NB4 (cell line): ENCODE measurements around the gene C11orf52.

Source experiments
- DNase-seq: peaks from one replicate; pipeline ENCODE4 v3.0.0; 2010; ENCODE audit warnings: low read depth
- H3K4me3 ChIP-seq: one replicate; pipeline ENCODE4 v1.5.1; 2011; ENCODE audit warnings: mild to moderate bottlenecking, low read depth, low read length, moderate library complexity
- CTCF ChIP-seq: IDR thresholded peaks from one replicate; pipeline ENCODE4 v1.5.1; 2012; ENCODE audit warnings: low read depth, low read length
- MAX ChIP-seq: IDR thresholded peaks from 2 replicates; pipeline ENCODE4 v1.6.1; 2011; ENCODE audit warnings: low read depth, low read length
- MYC ChIP-seq: IDR thresholded peaks from 2 replicates; pipeline ENCODE4 v1.6.1; 2011; ENCODE audit warnings: low read depth, low read length
- POLR2A ChIP-seq: IDR thresholded peaks from 2 replicates; pipeline ENCODE4 v1.6.1; 2011; ENCODE audit warnings: mild to moderate bottlenecking; ENCODE audit not compliant: insufficient read length; ENCODE audit errors: extremely low read depth

The C11orf52 gene

GRCh38 chr11:111939836-111940604 is 21.3 kb downstream of the C11orf52 start:
- no peak for TF ChIP-seq CTCF
- no peak for TF ChIP-seq MYC
- TF ChIP-seq MAX = no peak
- no peak for DNase-seq
- H3K4me3 ChIP-seq = no peak overlapping the region

- TF ChIP-seq MYC = no peak
- no peak for TF ChIP-seq MAX
- TF ChIP-seq CTCF = no peak
- TF ChIP-seq POLR2A = no peak
- no peak for DNase-seq
- H3K4me3 ChIP-seq = no peak overlapping the region
Measured at GRCh38 chr11:111941963-111942362, 23.2 kb downstream of the C11orf52 start.

GRCh38 chr11:111942829-111943228 is 24.1 kb downstream of the C11orf52 start:
- no peak for DNase-seq
- TF ChIP-seq MYC (no peak), POLR2A (no peak), MAX (no peak), CTCF (no peak)
- H3K4me3 ChIP-seq = no peak overlapping the region

GRCh38 chr11:111944139-111944538 is 25.4 kb downstream of the C11orf52 start:
- DNase-seq = peak; percentile 22
- no peak overlapping the region for H3K4me3 ChIP-seq
- TF ChIP-seq MAX (no peak), MYC (no peak), POLR2A (no peak), CTCF (no peak)

GRCh38 chr11:111944651-111945051 is 25.9 kb downstream of the C11orf52 start:
- no peak for TF ChIP-seq MYC
- TF ChIP-seq POLR2A = no peak
- TF ChIP-seq CTCF = no peak
- no peak for TF ChIP-seq MAX
- no peak for DNase-seq

More at GRCh38 chr11:111944651-111945051, 25.9 kb downstream of the C11orf52 start:
- H3K4me3 ChIP-seq = no peak overlapping the region
